Panc1 (cell line): Measurements from ENCODE around the gene PAQR9.

Experiments used
- CTCF ChIP-seq: fragments of 450-650 bp; IDR thresholded peaks from 2 replicates; pipeline ENCODE4 v1.5.1; 2017; ENCODE audit warnings: mild to moderate bottlenecking
- POLR2AphosphoS5 ChIP-seq: IDR thresholded peaks from 2 replicates; pipeline ENCODE4 v1.6.1; 2012; ENCODE audit warnings: mild to moderate bottlenecking, low read depth, low read length, moderate library complexity
- REST ChIP-seq, 2 experiments: IDR thresholded peaks; 2 replicates each; pipeline ENCODE4 v1.6.1; 2011 to 2012; ENCODE audit warnings: low read depth in 2 of 2, control low read depth in 1 of 2, low read length in 1 of 2, mild to moderate bottlenecking in 1 of 2, moderate library complexity in 1 of 2; ENCODE audit not compliant: insufficient read depth in 1 of 2
- SIN3A ChIP-seq: IDR thresholded peaks from 2 replicates; pipeline ENCODE4 v1.6.1; 2012; ENCODE audit warnings: low read depth, mild to moderate bottlenecking, low read length, moderate library complexity, borderline replicate concordance; ENCODE audit not compliant: insufficient read depth
- TCF7L2 ChIP-seq: IDR thresholded peaks from 2 replicates; pipeline ENCODE4 v1.6.1; 2011; ENCODE audit warnings: mild to moderate bottlenecking, low read depth, low read length, inconsistent platforms

- TF ChIP-seq CTCF: no peak
- peak; percentile 96 for TF ChIP-seq POLR2AphosphoS5
- peak; percentile 90; the same call in 1 of the 2 replicates for TF ChIP-seq SIN3A
- peak; percentile 85 for TF ChIP-seq TCF7L2
- no peak for TF ChIP-seq REST (IDR thresholded peaks at IDR 0.05; ENCODE audit: insufficient read depth in 1 of 2, low read depth in 2 of 2, low read length in 1 of 2)
Measured at GRCh38 chr3:143001369-143002082, 38.1 kb upstream of the PAQR9 start, which contains the start of gene U2SURP.
